PC-3 (cell line): ENCODE results near the gene UBA6.

Source experiments
- CTCF ChIP-seq: fragments of 300-600 bp; sonication (generic); conservative IDR thresholded peaks from 2 replicates; pipeline ENCODE4 v1.5.1; 2017; ENCODE audit warnings: antibody characterized with exemption, low read depth, mild to moderate bottlenecking, low read length
- EZH2phosphoT487 ChIP-seq: fragments of 300-600 bp; sonication (generic); IDR thresholded peaks from 2 replicates; pipeline ENCODE4 v1.6.1; 2018; ENCODE audit warnings: mild to moderate bottlenecking, antibody characterized with exemption, low read length, borderline replicate concordance

- TF ChIP-seq CTCF (no peak), EZH2phosphoT487 (no peak)
These were observed 1.2 kb upstream of the UBA6 start for GRCh38 chr4:67702166-67702565.
